Measurements from ENCODE around the gene GTF3C5. TPM values are rescaled to one million over a fixed set of nuclear protein-coding genes. Genes with fewer than 3 reads are reported as not detected.
"Not testable (repeated sequence)": the region's sequence is repeated elsewhere in the genome, so short reads cannot be mapped to it uniquely, and the experiment has no call there.

Gene GTF3C5
- total and polyA plus RNA-seq, 9 of the 15 experiments (the other 6 are each of a cell fraction or from before 2014, with no cell fraction given), result 3.8 to 118 (median 83.7) TPM

- TF ChIP-seq AFF1 (IDR thresholded peaks at IDR 0.05; ENCODE audit: low read depth in 1 of 2, partially characterized antibody in 2 of 2), result no peak
- no peak for TF ChIP-seq RB1 (IDR thresholded peaks at IDR 0.05; ENCODE audit: low read depth)
- TF ChIP-seq MTA3 (IDR thresholded peaks at IDR 0.05; ENCODE audit: borderline replicate concordance), result no peak
- TF ChIP-seq HDAC2 (IDR thresholded peaks at IDR 0.05), result no peak
Measured at GRCh38 chr9:133037775-133038515, 7.1 kb downstream of the GTF3C5 start (continued).

- peaks cover 13% of the 10 kb centered on the region for H4K20me1 ChIP-seq (replicated peaks; ENCODE audit: control insufficient read depth, insufficient read depth, low read length)
- H3K9ac ChIP-seq (ENCODE audit: insufficient read depth in 1 of 2, low read depth in 2 of 2, low read length in 2 of 2); H3K27me3 ChIP-seq (ENCODE audit: control insufficient read depth in 2 of 2, insufficient read depth in 2 of 2, low read length in 2 of 2); H3K4me2 ChIP-seq (ENCODE audit: insufficient read depth, low read length); H3K9me3 ChIP-seq (replicated peaks; ENCODE audit: control insufficient read depth, insufficient read depth, low read depth, low read length); in situ Hi-C loops (cut with MboI); H3K4me1 ChIP-seq (replicated peaks in 1 of 2; ENCODE audit: control insufficient read depth in 2 of 2, insufficient read depth in 2 of 2, low read length in 2 of 2); H3K9me1 ChIP-seq (ENCODE audit: control insufficient read depth, insufficient read depth, low read length); BruUV-seq (replicated peaks); H3K4me3 ChIP-seq; H2AFZ ChIP-seq (ENCODE audit: low read depth, low read length); ATAC-seq; H3K27ac ChIP-seq (ENCODE audit: extremely low read depth, low read depth, low read length): not testable (repeated sequence)
- DNase-seq (ENCODE audit: extremely low read depth in 1 of 4, low spot score in 3 of 4), result peak in 1 of 4 experiments; percentile 62
- intact Hi-C loops (cut with micrococcal nuclease), result loop anchor here (5.0 kb wide), 1 partner anchor 106 kb away; no protein-coding TSS in a partner anchor
- CTCF ChIA-PET (ENCODE audit: low intra/inter-chr PET ratio), result interaction anchor here (0.5 to 1.9 kb wide), 3 partner anchors 73 to 109 kb away, joined by 3 to 7 read pairs (median 3); no protein-coding TSS in a partner anchor
- 75% methylated on average over 12 of the region's 12 CpGs for WGBS (ENCODE audit: insufficient coverage, low coverage, missing lambda C conversion rate)
- peak; percentile 44 for FAIRE-seq
- peaks cover 79% of the 10 kb centered on the region for H3K36me3 ChIP-seq (ENCODE audit: control insufficient read depth, insufficient read depth, low read length)
- H3K79me2 ChIP-seq (ENCODE audit: control insufficient read depth, insufficient read depth, low read length), result peaks cover 57% of the 10 kb centered on the region
- POLR2A ChIA-PET, result interaction anchor here (1.4 to 2.4 kb wide), 3 partner anchors 10 to 82 kb away, joined by 3 to 15 read pairs (median 3); partner anchors contain the start of gene GTF3C5
- TF ChIP-seq SMC3 (conservative IDR thresholded peaks at IDR 0.05; ENCODE audit: insufficient read depth, low read depth, low read length) (peak; percentile 49; the same call in 1 of the 2 replicates), ZNF263 (CRISPR knock-in tag; IDR thresholded peaks at IDR 0.05; ENCODE audit: borderline replicate concordance) (0 out of 2 replicates have a peak, but pooled peaks have one; percentile 41), STAG1 (CRISPR knock-in tag; IDR thresholded peaks at IDR 0.05; ENCODE audit: borderline replicate concordance) (peak; percentile 26; the same call in 1 of the 2 replicates), ZBTB33 (CRISPR knock-in tag; IDR thresholded peaks at IDR 0.05) (peak; percentile 99), RAD21 (CRISPR knock-in tag; conservative IDR thresholded peaks at IDR 0.05 in 1 of 2, IDR thresholded peaks at IDR 0.05 in 1 of 2) (peak; percentile 47 to 81)
Measured at GRCh38 chr9:133040892-133041479, 10.2 kb downstream of the GTF3C5 start.
